SH-SY5Y (cell line): Measurements from ENCODE around the gene GAK.

Source experiments
- GATA2 ChIP-seq: IDR thresholded peaks from 2 replicates; pipeline ENCODE4 v1.6.1; 2011; ENCODE audit warnings: mild to moderate bottlenecking, low read depth, low read length
- GATA3 ChIP-seq: IDR thresholded peaks from 2 replicates; pipeline ENCODE4 v1.6.1; 2011; ENCODE audit warnings: low read depth, mild to moderate bottlenecking, low read length, moderate library complexity

- no peak for TF ChIP-seq GATA3
- TF ChIP-seq GATA2 = no peak
These were observed 87.3 kb downstream of the GAK start for GRCh38 chr4:844752-845232.
